MG63 (cell line): ENCODE results near the gene CTNND2. TPM values are rescaled to one million over a fixed set of nuclear protein-coding genes. Genes with fewer than 3 reads are reported as not detected.
A peak's percentile ranks its signal among the peaks of the same experiment; 100 is the strongest.

Source experiments
- DNase-seq: peaks from one replicate; pipeline ENCODE4 v3.0.0-alpha.2; 2020
- H3K27me3 ChIP-seq: fragments of 250-450 bp; sonication (Bioruptor Pico); 2 replicates; pipeline ENCODE4 v1.5.1; 2020; ENCODE audit warnings: mild to moderate bottlenecking, moderate library complexity
- H3K36me3 ChIP-seq: fragments of 250-450 bp; sonication (Bioruptor Pico); 2 replicates; pipeline ENCODE4 v1.5.1; 2020; ENCODE audit warnings: mild to moderate bottlenecking, moderate library complexity
- H3K4me3 ChIP-seq: fragments of 250-450 bp; sonication (Bioruptor Pico); 2 replicates; pipeline ENCODE4 v1.5.1; 2020; ENCODE audit warnings: mild to moderate bottlenecking, moderate library complexity
- H3K9me3 ChIP-seq: fragments of 250-450 bp; sonication (Bioruptor Pico); 2 replicates; pipeline ENCODE4 v1.5.1; 2020; ENCODE audit warnings: mild to moderate bottlenecking, moderate library complexity
- total RNA-seq: library from RNA; depleted of rRNA; stranded (reverse); fragments of >200 nt; shearing (Covaris generic); gene quantifications from 2 replicates; pipeline ENCODE4 v1.2.3, GENCODE V29; 2014; ENCODE audit warnings: low replicate concordance

CTNND2 gene
- total RNA-seq, 1 experiment from 2014 or later = 0.13 TPM

GRCh38 chr5:11507156-11507910 lies 396.9 kb downstream of the CTNND2 start:
- Histone ChIP-seq H3K9me3 (no peaks in the 10 kb centered on the region), H3K4me3 (no peak overlapping the region), H3K27me3 (peaks cover 14% of the 10 kb centered on the region), H3K36me3 (no peaks in the 10 kb centered on the region)
- no peak for DNase-seq

GRCh38 chr5:11504886-11505193 lies 399.4 kb downstream of the CTNND2 start:
- Histone ChIP-seq H3K4me3 (no peak overlapping the region), H3K36me3 (no peaks in the 10 kb centered on the region), H3K9me3 (no peaks in the 10 kb centered on the region), H3K27me3 (peaks cover 14% of the 10 kb centered on the region)
- peak; percentile 17 for DNase-seq

GRCh38 chr5:11504065-11504885 lies 400.0 kb downstream of the CTNND2 start:
- DNase-seq = no peak
- Histone ChIP-seq H3K9me3 (no peaks in the 10 kb centered on the region), H3K27me3 (peaks cover 12% of the 10 kb centered on the region), H3K36me3 (no peaks in the 10 kb centered on the region), H3K4me3 (no peak overlapping the region)

- H3K4me3 ChIP-seq = no peak overlapping the region
- peaks cover 6% of the 10 kb centered on the region for H3K27me3 ChIP-seq
- H3K9me3 ChIP-seq = no peaks in the 10 kb centered on the region
- no peaks in the 10 kb centered on the region for H3K36me3 ChIP-seq
- no peak for DNase-seq
Measured at GRCh38 chr5:11502783-11503182, 401.5 kb downstream of the CTNND2 start.

GRCh38 chr5:11497651-11498050 lies 406.6 kb downstream of the CTNND2 start:
- no peak overlapping the region for H3K4me3 ChIP-seq
- no peaks in the 10 kb centered on the region for H3K36me3 ChIP-seq
- no peak for DNase-seq
- no peaks in the 10 kb centered on the region for H3K9me3 ChIP-seq
- H3K27me3 ChIP-seq = no peaks in the 10 kb centered on the region

GRCh38 chr5:11496137-11496719 lies 408.0 kb downstream of the CTNND2 start:
- no peaks in the 10 kb centered on the region for H3K36me3 ChIP-seq
- no peaks in the 10 kb centered on the region for H3K27me3 ChIP-seq
- H3K4me3 ChIP-seq = no peak overlapping the region
- no peaks in the 10 kb centered on the region for H3K9me3 ChIP-seq
- DNase-seq = no peak

GRCh38 chr5:11494340-11494739 lies 409.9 kb downstream of the CTNND2 start:
- Histone ChIP-seq H3K36me3 (no peaks in the 10 kb centered on the region), H3K4me3 (no peak overlapping the region), H3K9me3 (no peaks in the 10 kb centered on the region), H3K27me3 (no peaks in the 10 kb centered on the region)
- DNase-seq = no peak

- Histone ChIP-seq H3K4me3 (no peak overlapping the region), H3K27me3 (no peaks in the 10 kb centered on the region), H3K9me3 (no peaks in the 10 kb centered on the region), H3K36me3 (no peaks in the 10 kb centered on the region)
- no peak for DNase-seq
Measured at GRCh38 chr5:11491404-11492075, 412.7 kb downstream of the CTNND2 start.

- DNase-seq = no peak
- Histone ChIP-seq H3K36me3 (no peaks in the 10 kb centered on the region), H3K4me3 (no peak overlapping the region), H3K9me3 (no peaks in the 10 kb centered on the region), H3K27me3 (peaks cover 4% of the 10 kb centered on the region)
Measured at GRCh38 chr5:11483630-11484029, 420.6 kb downstream of the CTNND2 start.

GRCh38 chr5:11482011-11482410 lies 422.2 kb downstream of the CTNND2 start:
- H3K4me3 ChIP-seq = no peak overlapping the region
- no peak for DNase-seq
- H3K9me3 ChIP-seq = no peaks in the 10 kb centered on the region
- H3K36me3 ChIP-seq = no peaks in the 10 kb centered on the region
- H3K27me3 ChIP-seq = peaks cover 4% of the 10 kb centered on the region

- no peak for DNase-seq
- Histone ChIP-seq H3K27me3 (peaks cover 4% of the 10 kb centered on the region; the same call in 1 of the 2 replicates), H3K9me3 (no peaks in the 10 kb centered on the region), H3K36me3 (no peaks in the 10 kb centered on the region), H3K4me3 (no peak overlapping the region)
Measured at GRCh38 chr5:11477786-11478185, 426.5 kb downstream of the CTNND2 start.

- Histone ChIP-seq H3K4me3 (no peak overlapping the region), H3K27me3 (peaks cover 4% of the 10 kb centered on the region; the same call in 1 of the 2 replicates), H3K36me3 (no peaks in the 10 kb centered on the region), H3K9me3 (no peaks in the 10 kb centered on the region)
- no peak for DNase-seq
Measured at GRCh38 chr5:11476866-11477265, 427.4 kb downstream of the CTNND2 start.

- H3K9me3 ChIP-seq = no peaks in the 10 kb centered on the region
- H3K27me3 ChIP-seq = peaks cover 2% of the 10 kb centered on the region; the same call in 1 of the 2 replicates
- H3K4me3 ChIP-seq = no peak overlapping the region
- H3K36me3 ChIP-seq = no peaks in the 10 kb centered on the region
- DNase-seq = no peak
Measured at GRCh38 chr5:11468334-11469039, 435.8 kb downstream of the CTNND2 start.

GRCh38 chr5:11467588-11467987 lies 436.7 kb downstream of the CTNND2 start:
- no peak overlapping the region for H3K4me3 ChIP-seq
- peaks cover 2% of the 10 kb centered on the region; the same call in 1 of the 2 replicates for H3K27me3 ChIP-seq

GRCh38 chr5:11459716-11460115 lies 444.5 kb downstream of the CTNND2 start:
- Histone ChIP-seq H3K9me3 (no peaks in the 10 kb centered on the region), H3K36me3 (no peaks in the 10 kb centered on the region), H3K27me3 (peaks cover 3% of the 10 kb centered on the region), H3K4me3 (no peak overlapping the region)
- DNase-seq = no peak

More at GRCh38 chr5:11467588-11467987, 436.7 kb downstream of the CTNND2 start:
- no peaks in the 10 kb centered on the region for H3K9me3 ChIP-seq
- H3K36me3 ChIP-seq = no peaks in the 10 kb centered on the region
- DNase-seq = no peak

GRCh38 chr5:11455505-11455904 lies 448.7 kb downstream of the CTNND2 start:
- Histone ChIP-seq H3K36me3 (no peaks in the 10 kb centered on the region), H3K4me3 (no peak overlapping the region), H3K9me3 (no peaks in the 10 kb centered on the region), H3K27me3 (peaks cover 1% of the 10 kb centered on the region)
- no peak for DNase-seq
